ENCODE results near the gene HIPK2. TPM values are rescaled to one million over a fixed set of nuclear protein-coding genes. Genes with fewer than 3 reads are reported as not detected.

Gene HIPK2
- total and polyA plus RNA-seq, 2 of the 4 experiments (the other 2 are of a cell fraction) = 22.0 to 27.1 TPM

- no peak overlapping the region for H2BK20ac ChIP-seq (ENCODE audit: low read depth, low read length)
- H2BK15ac ChIP-seq (ENCODE audit: low read depth, low read length) = no peak overlapping the region
- H4K8ac ChIP-seq (ENCODE audit: low read depth in 2 of 2, low read length in 2 of 2) = no peak overlapping the region
- TF ChIP-seq RFX5 (IDR thresholded peaks at IDR 0.05; ENCODE audit: low read depth, low read length) (no peak), CHD1 (IDR thresholded peaks at IDR 0.05; ENCODE audit: low read depth, low read length) (no peak), POLR2A (IDR thresholded peaks at IDR 0.05; ENCODE audit: low read depth, low read length) (no peak), RAD21 (IDR thresholded peaks at IDR 0.05; ENCODE audit: low read length) (no peak), CEBPB (IDR thresholded peaks at IDR 0.05; ENCODE audit: low read depth, low read length) (no peak), ELK1 (IDR thresholded peaks at IDR 0.05; ENCODE audit: borderline replicate concordance, low read depth, low read length) (no peak), NFE2L2 (IDR thresholded peaks at IDR 0.05; ENCODE audit: low read depth, low read length) (no peak), USF2 (IDR thresholded peaks at IDR 0.05; ENCODE audit: low read depth, low read length) (no peak), MAFK (IDR thresholded peaks at IDR 0.05; ENCODE audit: low read depth, low read length) (no peak), MAZ (IDR thresholded peaks at IDR 0.05; ENCODE audit: borderline replicate concordance, low read depth, low read length) (no peak), SMC3 (IDR thresholded peaks at IDR 0.05; ENCODE audit: low read depth, low read length) (no peak), CTCF (conservative IDR thresholded peaks at IDR 0.05; ENCODE audit: low read depth, low read length) (no peak), BHLHE40 (IDR thresholded peaks at IDR 0.05; ENCODE audit: low read depth, low read length) (no peak), MXI1 (IDR thresholded peaks at IDR 0.05; ENCODE audit: borderline replicate concordance, low read depth, low read length) (no peak), FOS (IDR thresholded peaks at IDR 0.05; ENCODE audit: low read depth, low read length) (no peak), RCOR1 (IDR thresholded peaks at IDR 0.05; ENCODE audit: insufficient replicate concordance, low read length) (no peak)
- no peak overlapping the region for H3K18ac ChIP-seq (ENCODE audit: low read depth, low read length)
- H3K9me1 ChIP-seq (ENCODE audit: insufficient read depth, low read length) = peaks cover 3% of the 10 kb centered on the region; the same call in 1 of the 2 replicates
- dilution Hi-C loops (cut with HindIII; ENCODE audit: low sequenced_read_pairs, unreplicated experiment) (no loop called here), in situ Hi-C loops (cut with MboI; ENCODE audit: low sequenced_read_pairs) (no loop called here), intact Hi-C loops (cut with micrococcal nuclease) (loop anchor here (5.0 kb wide), 1 partner anchor 70 kb away; no protein-coding TSS in a partner anchor)
- H2AK9ac ChIP-seq (replicated peaks; ENCODE audit: low read depth, low read length, poor library complexity) = no peak overlapping the region
- H3K14ac ChIP-seq (replicated peaks; ENCODE audit: low read depth, low read length) = no peak overlapping the region
- BruUV-seq (replicated peaks) = no TSS peak
- POLR2A ChIA-PET (ENCODE audit: unreplicated experiment) = no interaction called here
- DNase-seq (no peak), ATAC-seq (ENCODE audit: low read depth) (no peak)
- no peak overlapping the region for H2AFZ ChIP-seq (replicated peaks; ENCODE audit: low read length, poor library complexity)
- no peak overlapping the region for H3K4me3 ChIP-seq (ENCODE audit: insufficient read depth, low read depth, low read length)
- no CpG with 5 or more reads among the region's 15 CpGs for WGBS, 2 experiments (ENCODE audit: extremely low coverage in 2 of 2, insufficient read length in 1 of 2)
- H3K36me3 ChIP-seq (ENCODE audit: control insufficient read depth, insufficient read depth, low read length) = peaks cover 87% of the 10 kb centered on the region
- no peak overlapping the region for H2BK5ac ChIP-seq (ENCODE audit: low read depth, low read length, poor library complexity, severe bottlenecking)
- CTCF ChIA-PET = no interaction called here
- H3K4me1 ChIP-seq (ENCODE audit: control insufficient read depth, insufficient read depth, low read length) = no peaks in the 10 kb centered on the region
- no peak overlapping the region for H4K91ac ChIP-seq (ENCODE audit: insufficient read depth, low read depth, low read length)
- no peaks in the 10 kb centered on the region for H3K9me3 ChIP-seq (ENCODE audit: control insufficient read depth, insufficient read depth, low read length)
- peaks cover 0 to 45% of the 10 kb centered on the region in 2 experiments; a peak in 3 of 4 replicates for H3K79me1 ChIP-seq (ENCODE audit: low read depth in 1 of 2, low read length in 2 of 2)
- H4K20me1 ChIP-seq (ENCODE audit: insufficient read depth, low read length) = peaks cover 15% of the 10 kb centered on the region; the same call in 1 of the 2 replicates
- H3K9ac ChIP-seq (ENCODE audit: low read depth, low read length) = no peak overlapping the region
- H3K27me3 ChIP-seq (ENCODE audit: control insufficient read depth, insufficient read depth, low read length) = no peaks in the 10 kb centered on the region
- no peak overlapping the region for H3K56ac ChIP-seq (ENCODE audit: extremely low read depth, insufficient read depth, low read length)
- no peak overlapping the region for H3K27ac ChIP-seq (ENCODE audit: insufficient read depth, low read length)
- no peak overlapping the region for H3K4me2 ChIP-seq (ENCODE audit: low read depth, low read length)
- H3K23ac ChIP-seq (ENCODE audit: low read depth, low read length) = no peak overlapping the region
- no peak overlapping the region for H4K5ac ChIP-seq (ENCODE audit: low read depth, low read length)
- H2BK120ac ChIP-seq (ENCODE audit: low read depth, low read length) = no peak overlapping the region
- no peak overlapping the region for H3K4ac ChIP-seq (ENCODE audit: low read depth, low read length)
- no peak overlapping the region for H2AK5ac ChIP-seq (ENCODE audit: low read depth, low read length)
These were observed 205.7 kb downstream of the HIPK2 start for GRCh38 chr7:139572071-139572470.

All from IMR-90 (cell line).